ENCODE results near the gene TMEM175.

TMEM175 gene

DNA sequence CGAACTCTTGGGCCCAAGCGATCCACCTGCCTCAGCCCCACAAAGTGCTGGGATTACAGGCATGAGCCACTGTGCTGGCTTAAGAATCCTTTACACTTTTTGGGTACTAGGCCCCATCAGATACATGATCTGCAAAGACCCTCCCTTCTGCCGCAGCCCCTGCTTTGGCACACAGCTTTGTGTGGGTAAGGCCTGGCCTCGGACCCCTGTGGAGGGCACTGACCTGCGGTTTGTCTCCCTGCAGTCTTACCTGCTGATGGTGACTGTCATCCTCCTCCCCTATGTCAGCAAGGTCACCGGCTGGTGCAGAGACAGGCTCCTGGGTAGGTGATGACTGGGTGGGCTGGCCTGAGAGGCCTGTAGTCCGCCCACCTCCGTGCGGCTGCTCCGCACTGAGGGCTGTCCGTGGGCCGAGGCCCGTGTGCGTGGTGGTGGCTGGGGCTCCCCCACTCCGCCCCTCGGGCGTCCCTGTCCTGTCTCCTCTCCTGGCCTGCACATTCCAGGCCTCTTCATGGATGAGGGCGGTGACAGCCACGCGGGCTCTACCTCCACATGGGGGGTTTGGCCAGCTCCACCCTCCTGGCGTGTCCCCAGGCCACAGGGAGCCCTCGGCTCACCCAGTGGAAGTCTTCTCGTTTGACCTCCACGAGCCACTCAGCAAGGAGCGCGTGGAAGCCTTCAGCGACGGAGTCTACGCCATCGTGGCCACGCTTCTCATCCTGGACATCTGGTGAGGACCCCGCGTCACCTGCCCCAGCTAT is 23.1 kb downstream of the TMEM175 start:
- Histone ChIP-seq H3K27ac (ENCODE audit: low read length) (no peak overlapping the region), H3K27me3 (ENCODE audit: control insufficient read depth in 1 of 2, insufficient read depth in 2 of 2, low read length in 2 of 2) (no peaks in the 10 kb centered on the region), H3K9me3 (ENCODE audit: control insufficient read depth in 2 of 2, low read length in 2 of 2) (no peaks in the 10 kb centered on the region), H3K36me3 (ENCODE audit: control insufficient read depth in 2 of 2, insufficient read depth in 2 of 2, low read length in 2 of 2) (peaks cover 0 to 15% of the 10 kb centered on the region in 2 donors), H3K4me1 (ENCODE audit: control insufficient read depth, insufficient read depth, low read length) (no peaks in the 10 kb centered on the region), H3K4me3 (ENCODE audit: low read length in 2 of 2) (no peak overlapping the region), H3K9ac (ENCODE audit: low read length in 2 of 2) (no peak overlapping the region)

DNA sequence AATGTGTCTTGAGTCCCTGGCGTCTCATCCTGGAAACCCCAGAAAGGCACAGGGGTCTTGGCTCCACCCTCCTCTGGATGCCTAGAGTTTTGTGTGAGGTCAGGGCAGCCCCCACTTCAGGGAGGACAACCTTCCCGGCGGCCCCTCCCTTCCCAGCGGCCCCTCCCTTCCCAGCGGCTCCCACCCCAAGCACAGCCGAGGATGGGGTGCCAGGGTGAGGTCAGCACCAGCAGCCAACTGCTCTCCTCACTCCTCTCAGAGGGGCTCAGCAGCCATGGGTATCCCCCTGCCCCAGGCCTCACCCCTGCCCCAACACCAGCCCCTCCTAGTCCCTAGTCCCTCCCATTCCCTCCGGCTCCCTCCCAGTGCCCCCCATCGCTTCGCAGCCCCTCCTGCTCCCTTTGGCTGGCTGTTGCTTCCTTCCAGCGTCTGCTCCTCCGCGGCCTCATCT is 23.7 kb downstream of the TMEM175 start:
- H3K27ac ChIP-seq (ENCODE audit: low read length) = no peak overlapping the region
- H3K4me1 ChIP-seq (ENCODE audit: control insufficient read depth, insufficient read depth, low read length) = no peaks in the 10 kb centered on the region
- no peak overlapping the region for H3K9ac ChIP-seq (ENCODE audit: low read length in 2 of 2)
- peaks cover 0 to 15% of the 10 kb centered on the region in 2 donors for H3K36me3 ChIP-seq (ENCODE audit: control insufficient read depth in 2 of 2, insufficient read depth in 2 of 2, low read length in 2 of 2)
- no peaks in the 10 kb centered on the region for H3K9me3 ChIP-seq (ENCODE audit: control insufficient read depth in 2 of 2, low read length in 2 of 2)
- H3K27me3 ChIP-seq (ENCODE audit: control insufficient read depth in 1 of 2, insufficient read depth in 2 of 2, low read length in 2 of 2) = no peaks in the 10 kb centered on the region
- H3K4me3 ChIP-seq (ENCODE audit: low read length in 2 of 2) = no peak overlapping the region

DNA sequence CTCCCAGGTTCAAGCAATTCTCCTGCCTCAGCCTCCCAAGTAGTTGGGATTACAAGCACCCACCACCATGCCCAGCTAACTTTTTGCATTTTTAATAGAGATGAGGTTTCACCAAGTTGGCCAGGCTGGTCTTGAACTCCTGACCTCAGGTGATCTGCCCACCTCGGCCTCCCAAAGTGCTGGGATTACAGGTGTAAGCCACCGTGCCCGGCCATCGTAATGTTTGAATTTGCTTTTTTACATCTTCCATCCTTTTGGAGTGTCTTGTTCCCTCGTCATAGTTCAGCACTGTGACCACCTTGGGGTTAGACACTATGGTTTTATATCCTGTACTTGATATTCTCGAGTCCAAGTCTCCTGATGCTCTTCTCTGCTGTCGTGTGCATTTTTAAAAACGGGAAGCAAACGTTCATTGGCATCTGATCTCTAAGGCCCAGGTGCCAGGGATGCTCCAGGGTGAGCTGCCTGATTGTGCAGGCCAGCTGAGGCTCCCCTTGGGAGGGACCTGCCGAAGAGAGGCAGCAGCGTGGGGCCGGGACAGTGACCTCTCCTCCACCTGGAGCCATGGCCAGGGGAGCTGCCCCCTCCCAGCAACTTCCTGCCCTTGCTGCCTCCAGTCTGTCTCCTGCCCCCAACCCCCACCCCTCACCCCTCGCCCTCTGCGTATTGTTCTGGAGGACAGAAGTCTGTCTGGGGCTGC is 24.4 kb downstream of the TMEM175 start:
- Histone ChIP-seq H3K9ac (ENCODE audit: low read length in 2 of 2) (no peak overlapping the region), H3K4me3 (ENCODE audit: low read length in 2 of 2) (no peak overlapping the region), H3K4me1 (ENCODE audit: control insufficient read depth, insufficient read depth, low read length) (no peaks in the 10 kb centered on the region), H3K9me3 (ENCODE audit: control insufficient read depth in 2 of 2, low read length in 2 of 2) (no peaks in the 10 kb centered on the region), H3K36me3 (ENCODE audit: control insufficient read depth in 2 of 2, insufficient read depth in 2 of 2, low read length in 2 of 2) (peaks cover 0 to 13% of the 10 kb centered on the region in 2 donors), H3K27ac (ENCODE audit: low read length) (no peak overlapping the region), H3K27me3 (ENCODE audit: control insufficient read depth in 1 of 2, insufficient read depth in 2 of 2, low read length in 2 of 2) (no peaks in the 10 kb centered on the region)

DNA sequence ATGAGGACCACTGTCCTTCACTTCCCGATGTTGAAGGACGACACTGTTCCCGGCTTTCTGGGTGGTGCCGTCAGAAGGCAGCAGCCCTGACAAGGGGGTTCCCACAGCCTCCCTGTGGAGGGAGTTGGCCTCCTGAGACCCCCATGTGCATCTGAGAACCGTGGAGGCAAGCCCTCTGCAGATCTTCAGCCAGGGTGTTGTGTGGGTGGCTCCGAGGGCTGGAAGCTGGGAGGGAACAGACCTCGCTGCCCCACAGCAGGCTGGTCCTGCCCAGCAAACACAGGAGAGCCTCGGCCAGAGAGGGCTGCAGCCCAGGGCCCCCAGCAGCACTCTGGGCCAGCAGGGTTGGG is 24.9 kb downstream of the TMEM175 start:
- Histone ChIP-seq H3K9me3 (ENCODE audit: control insufficient read depth in 2 of 2, low read length in 2 of 2) (no peaks in the 10 kb centered on the region), H3K4me1 (ENCODE audit: control insufficient read depth, insufficient read depth, low read length) (no peaks in the 10 kb centered on the region), H3K27ac (ENCODE audit: low read length) (no peak overlapping the region), H3K9ac (ENCODE audit: low read length in 2 of 2) (no peak overlapping the region), H3K27me3 (ENCODE audit: control insufficient read depth in 1 of 2, insufficient read depth in 2 of 2, low read length in 2 of 2) (no peaks in the 10 kb centered on the region), H3K36me3 (ENCODE audit: control insufficient read depth in 2 of 2, insufficient read depth in 2 of 2, low read length in 2 of 2) (peaks cover 0 to 17% of the 10 kb centered on the region in 2 donors), H3K4me3 (ENCODE audit: low read length in 2 of 2) (no peak overlapping the region)

DNA sequence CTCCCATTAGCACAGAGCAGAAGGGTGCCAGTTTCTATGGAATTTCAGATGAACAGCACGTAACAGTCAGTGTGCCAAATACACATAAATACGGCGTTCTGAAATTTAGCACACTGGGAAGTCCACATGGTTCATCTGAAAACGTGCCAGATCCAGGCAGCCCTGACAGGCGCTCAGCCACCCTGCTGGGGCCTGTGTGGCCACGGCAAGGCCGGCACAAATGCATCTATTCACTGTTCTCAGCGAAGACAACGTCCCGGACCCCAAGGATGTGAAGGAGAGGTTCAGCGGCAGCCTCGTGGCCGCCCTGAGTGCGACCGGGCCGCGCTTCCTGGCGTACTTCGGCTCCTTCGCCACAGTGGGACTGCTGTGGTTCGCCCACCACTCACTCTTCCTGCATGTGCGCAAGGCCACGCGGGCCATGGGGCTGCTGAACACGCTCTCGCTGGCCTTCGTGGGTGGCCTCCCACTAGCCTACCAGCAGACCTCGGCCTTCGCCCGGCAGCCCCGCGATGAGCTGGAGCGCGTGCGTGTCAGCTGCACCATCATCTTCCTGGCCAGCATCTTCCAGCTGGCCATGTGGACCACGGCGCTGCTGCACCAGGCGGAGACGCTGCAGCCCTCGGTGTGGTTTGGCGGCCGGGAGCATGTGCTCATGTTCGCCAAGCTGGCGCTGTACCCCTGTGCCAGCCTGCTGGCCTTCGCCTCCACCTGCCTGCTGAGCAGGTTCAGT is 25.5 kb downstream of the TMEM175 start:
- H3K36me3 ChIP-seq (ENCODE audit: control insufficient read depth in 2 of 2, insufficient read depth in 2 of 2, low read length in 2 of 2) = peaks cover 0 to 19% of the 10 kb centered on the region in 2 donors
- H3K4me3 ChIP-seq (ENCODE audit: low read length in 2 of 2) = no peak overlapping the region
- no peak overlapping the region for H3K9ac ChIP-seq (ENCODE audit: low read length in 2 of 2)
- no peaks in the 10 kb centered on the region for H3K27me3 ChIP-seq (ENCODE audit: control insufficient read depth in 1 of 2, insufficient read depth in 2 of 2, low read length in 2 of 2)
- no peak overlapping the region for H3K27ac ChIP-seq (ENCODE audit: low read length)
- H3K9me3 ChIP-seq (ENCODE audit: control insufficient read depth in 2 of 2, low read length in 2 of 2) = no peaks in the 10 kb centered on the region
- H3K4me1 ChIP-seq (ENCODE audit: control insufficient read depth, insufficient read depth, low read length) = no peaks in the 10 kb centered on the region

DNA sequence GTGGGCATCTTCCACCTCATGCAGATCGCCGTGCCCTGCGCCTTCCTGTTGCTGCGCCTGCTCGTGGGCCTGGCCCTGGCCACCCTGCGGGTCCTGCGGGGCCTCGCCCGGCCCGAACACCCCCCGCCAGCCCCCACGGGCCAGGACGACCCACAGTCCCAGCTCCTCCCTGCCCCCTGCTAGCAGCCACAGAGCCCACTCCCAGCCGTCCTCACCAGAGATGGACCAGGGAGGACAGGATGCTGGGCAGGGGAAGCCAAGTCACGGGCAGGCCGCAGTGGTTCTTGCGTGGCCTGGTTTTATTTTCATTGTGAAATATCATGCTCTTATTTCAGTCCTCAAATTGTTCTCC is 26.0 kb downstream of the TMEM175 start:
- no peaks in the 10 kb centered on the region for H3K9me3 ChIP-seq (ENCODE audit: control insufficient read depth in 2 of 2, low read length in 2 of 2)
- H3K36me3 ChIP-seq (ENCODE audit: control insufficient read depth in 2 of 2, insufficient read depth in 2 of 2, low read length in 2 of 2) = peaks cover 0 to 17% of the 10 kb centered on the region in 2 donors
- no peak overlapping the region for H3K4me3 ChIP-seq (ENCODE audit: low read length in 2 of 2)
- no peaks in the 10 kb centered on the region for H3K27me3 ChIP-seq (ENCODE audit: control insufficient read depth in 1 of 2, insufficient read depth in 2 of 2, low read length in 2 of 2)
- H3K9ac ChIP-seq (ENCODE audit: low read length in 2 of 2) = no peak overlapping the region
- no peaks in the 10 kb centered on the region for H3K4me1 ChIP-seq (ENCODE audit: control insufficient read depth, insufficient read depth, low read length)
- no peak overlapping the region for H3K27ac ChIP-seq (ENCODE audit: low read length)

DNA sequence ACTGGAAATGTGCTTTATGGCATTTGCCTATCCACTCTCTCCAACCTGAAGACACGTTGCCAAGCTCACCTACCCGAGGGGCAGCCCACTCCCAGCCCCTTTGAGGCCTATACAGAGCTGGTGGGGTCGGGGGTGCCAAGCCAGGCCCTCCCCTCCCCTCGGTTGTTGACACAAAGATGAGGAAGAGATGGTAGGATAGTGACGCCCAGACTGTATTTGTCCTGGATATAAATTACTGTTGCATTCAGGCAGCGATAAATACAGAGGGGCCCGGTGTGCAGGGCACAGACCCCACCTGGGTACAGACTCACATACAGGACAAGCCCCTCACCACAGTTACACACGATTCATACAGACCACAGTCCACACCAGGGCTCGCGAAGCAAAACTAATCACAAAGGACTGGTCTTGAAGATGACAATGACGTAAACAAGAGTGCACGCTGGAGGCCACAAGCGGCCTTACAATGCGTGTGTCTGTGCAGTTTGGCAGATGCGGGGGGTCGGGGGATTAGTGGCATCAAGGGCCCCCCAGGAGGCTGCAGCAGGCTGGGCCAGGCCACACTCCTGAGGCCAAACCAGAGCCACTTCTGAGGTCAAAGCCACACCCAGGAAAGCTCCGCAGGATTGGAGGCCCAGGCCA is 26.6 kb downstream of the TMEM175 start:
- Histone ChIP-seq H3K4me3 (ENCODE audit: low read length in 2 of 2) (no peak overlapping the region), H3K27ac (ENCODE audit: low read length) (no peak overlapping the region), H3K36me3 (ENCODE audit: control insufficient read depth in 2 of 2, insufficient read depth in 2 of 2, low read length in 2 of 2) (peaks cover 0 to 15% of the 10 kb centered on the region in 2 donors), H3K4me1 (ENCODE audit: control insufficient read depth, insufficient read depth, low read length) (no peaks in the 10 kb centered on the region), H3K9me3 (ENCODE audit: control insufficient read depth in 2 of 2, low read length in 2 of 2) (no peaks in the 10 kb centered on the region), H3K9ac (ENCODE audit: low read length in 2 of 2) (no peak overlapping the region), H3K27me3 (ENCODE audit: control insufficient read depth in 1 of 2, insufficient read depth in 2 of 2, low read length in 2 of 2) (no peaks in the 10 kb centered on the region)

DNA sequence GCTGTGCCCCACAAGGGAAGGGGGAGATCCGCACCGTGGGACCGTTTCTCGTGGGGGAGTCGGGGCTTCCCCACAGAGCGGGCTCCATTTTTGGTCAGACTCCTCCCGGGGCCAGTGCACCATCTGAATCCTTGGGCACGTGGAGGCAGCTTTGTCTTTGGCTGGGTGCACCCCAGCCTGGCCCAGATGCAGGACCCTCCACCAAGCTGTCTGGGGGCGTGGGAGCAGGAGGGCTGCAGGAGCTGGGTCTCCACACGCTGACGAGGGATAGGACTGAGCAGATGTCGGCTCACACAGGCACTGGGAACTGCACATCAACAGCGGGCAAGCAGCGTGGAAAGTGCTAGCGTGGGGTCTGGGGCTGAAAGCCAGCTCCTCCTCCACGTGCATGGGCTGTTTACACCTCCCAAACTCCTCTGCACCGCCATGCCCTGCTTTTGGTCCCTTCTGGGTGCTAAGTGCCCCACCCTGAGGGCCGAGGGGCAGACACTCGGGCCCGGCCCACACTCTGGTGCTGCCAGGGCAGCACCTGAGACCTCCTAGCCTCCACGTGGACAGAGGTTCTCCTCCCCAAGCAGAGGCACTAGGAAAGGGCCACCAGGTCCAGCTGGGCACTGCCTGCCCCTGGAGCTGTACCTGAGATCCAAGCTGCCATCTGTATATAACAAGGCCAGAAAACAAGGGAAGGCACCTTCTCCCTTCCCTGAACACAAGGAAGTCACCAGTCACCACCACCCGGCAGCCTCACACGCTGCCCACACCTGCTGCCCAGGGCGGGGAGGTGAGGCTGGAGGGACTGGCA is 27.3 kb downstream of the TMEM175 start:
- H3K9me3 ChIP-seq (ENCODE audit: control insufficient read depth in 2 of 2, low read length in 2 of 2) = no peaks in the 10 kb centered on the region
- no peaks in the 10 kb centered on the region for H3K4me1 ChIP-seq (ENCODE audit: control insufficient read depth, insufficient read depth, low read length)
- no peak overlapping the region for H3K4me3 ChIP-seq (ENCODE audit: low read length in 2 of 2)
- no peak overlapping the region for H3K9ac ChIP-seq (ENCODE audit: low read length in 2 of 2)
- no peaks in the 10 kb centered on the region for H3K27me3 ChIP-seq (ENCODE audit: control insufficient read depth in 1 of 2, insufficient read depth in 2 of 2, low read length in 2 of 2)
- peaks cover 0 to 12% of the 10 kb centered on the region in 2 donors for H3K36me3 ChIP-seq (ENCODE audit: control insufficient read depth in 2 of 2, insufficient read depth in 2 of 2, low read length in 2 of 2)
- H3K27ac ChIP-seq (ENCODE audit: low read length) = no peak overlapping the region

DNA sequence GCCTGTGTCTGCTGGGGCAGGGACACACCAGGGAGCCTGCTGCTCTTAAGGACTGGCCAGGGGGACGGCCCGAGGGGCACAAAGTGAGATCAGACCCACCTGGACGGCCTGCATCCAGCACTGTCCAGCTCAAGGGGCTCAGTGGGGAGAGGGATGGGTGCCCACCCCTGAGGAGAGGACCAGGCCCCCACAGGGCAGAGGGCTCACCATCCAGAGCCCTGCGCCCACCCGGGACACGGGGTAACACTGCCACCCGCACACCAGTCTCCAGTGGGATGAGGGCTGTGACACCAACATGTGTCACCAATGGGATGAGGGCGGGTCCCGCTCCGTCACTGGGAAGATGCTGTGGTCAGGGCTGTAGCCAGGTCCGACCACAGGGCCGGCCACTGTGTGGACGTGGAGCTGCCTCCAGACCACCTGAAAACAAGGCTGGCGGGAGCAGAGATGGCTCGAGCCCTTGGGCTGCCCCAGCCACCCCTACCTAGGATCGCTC is 27.9 kb downstream of the TMEM175 start:
- H3K9ac ChIP-seq (ENCODE audit: low read length in 2 of 2) = no peak overlapping the region
- no peak overlapping the region for H3K27ac ChIP-seq (ENCODE audit: low read length)
- no peaks in the 10 kb centered on the region for H3K4me1 ChIP-seq (ENCODE audit: control insufficient read depth, insufficient read depth, low read length)
- no peak overlapping the region for H3K4me3 ChIP-seq (ENCODE audit: low read length in 2 of 2)
- H3K27me3 ChIP-seq (ENCODE audit: control insufficient read depth in 1 of 2, insufficient read depth in 2 of 2, low read length in 2 of 2) = no peaks in the 10 kb centered on the region
- no peaks in the 10 kb centered on the region for H3K9me3 ChIP-seq (ENCODE audit: control insufficient read depth in 2 of 2, low read length in 2 of 2)
- peaks cover 0 to 11% of the 10 kb centered on the region in 2 donors for H3K36me3 ChIP-seq (ENCODE audit: control insufficient read depth in 2 of 2, insufficient read depth in 2 of 2, low read length in 2 of 2)
